Peyer's patch (tissue), 4 donors: Measurements from ENCODE around the gene AP1M1. TPM values are rescaled to one million over a fixed set of nuclear protein-coding genes. Genes with fewer than 3 reads are reported as not detected.
"Not testable (repeated sequence)": the region's sequence is repeated elsewhere in the genome, so short reads cannot be mapped to it uniquely, and the experiment has no call there.

Source experiments
- DNase-seq, 3 donors: peaks; one replicate each; pipeline ENCODE4 v3.0.0-alpha.2; 2017 to 2019
- H3K27ac ChIP-seq, 4 donors: fragments of 200-600 bp; sonication (generic); one replicate each; pipeline ENCODE4 v1.5.1; 2016 to 2019
- H3K27me3 ChIP-seq, 2 donors: fragments of 200-600 bp; sonication (generic); one replicate each; pipeline ENCODE4 v1.5.1; 2019
- H3K36me3 ChIP-seq, 3 donors: fragments of 200-600 bp; sonication (generic); one replicate each; pipeline ENCODE4 v1.5.1; 2016 to 2019
- H3K4me1 ChIP-seq, 4 donors: fragments of 200-600 bp; sonication (generic); one replicate each; pipeline ENCODE4 v1.5.1; 2016 to 2019
- H3K4me3 ChIP-seq, 4 donors: fragments of 200-600 bp; sonication (generic); 1 replicate in 3 of 4; 2 replicates in 1 of 4; pipeline ENCODE4 v1.5.1; 2016 to 2019; ENCODE audit warnings: mild to moderate bottlenecking in 1 of 4
- H3K9me3 ChIP-seq, 4 donors: fragments of 200-600 bp; sonication (generic); one replicate each; pipeline ENCODE4 v1.5.1; 2016 to 2019; ENCODE audit warnings: mild to moderate bottlenecking in 1 of 4
- POLR2A ChIP-seq, 2 donors: fragments of 450-650 bp; IDR thresholded peaks; one replicate each; pipeline ENCODE4 v1.5.1; 2017; ENCODE audit warnings: antibody characterized with exemption in 2 of 2, mild to moderate bottlenecking in 2 of 2, moderate library complexity in 2 of 2
- total RNA-seq, 4 donors: library from RNA; depleted of rRNA; stranded (reverse); fragments of >200 nt; gene quantifications; one replicate each; pipeline ENCODE4 v1.1.0, GENCODE V29; 2016
- TF ChIP-seq, protein P1 (sequence below), 6 experiments: fragments of 450-650 bp in 4 of 6; fragments of 200-600 bp in 2 of 6; sonication (generic) in 1 of 6; IDR thresholded peaks; one replicate each; pipeline ENCODE4 v1.5.1; 2017 to 2019; ENCODE audit warnings: antibody characterized with exemption in 6 of 6, mild to moderate bottlenecking in 3 of 6, moderate library complexity in 1 of 6

Gene AP1M1
- total RNA-seq, 4 donors from 2014 or later: 52.7 to 83.9 (median 62.8) TPM

GRCh38 chr19:16170134-16170533 lies 27.6 kb upstream of the AP1M1 start:
- TF ChIP-seq, protein P1, sequence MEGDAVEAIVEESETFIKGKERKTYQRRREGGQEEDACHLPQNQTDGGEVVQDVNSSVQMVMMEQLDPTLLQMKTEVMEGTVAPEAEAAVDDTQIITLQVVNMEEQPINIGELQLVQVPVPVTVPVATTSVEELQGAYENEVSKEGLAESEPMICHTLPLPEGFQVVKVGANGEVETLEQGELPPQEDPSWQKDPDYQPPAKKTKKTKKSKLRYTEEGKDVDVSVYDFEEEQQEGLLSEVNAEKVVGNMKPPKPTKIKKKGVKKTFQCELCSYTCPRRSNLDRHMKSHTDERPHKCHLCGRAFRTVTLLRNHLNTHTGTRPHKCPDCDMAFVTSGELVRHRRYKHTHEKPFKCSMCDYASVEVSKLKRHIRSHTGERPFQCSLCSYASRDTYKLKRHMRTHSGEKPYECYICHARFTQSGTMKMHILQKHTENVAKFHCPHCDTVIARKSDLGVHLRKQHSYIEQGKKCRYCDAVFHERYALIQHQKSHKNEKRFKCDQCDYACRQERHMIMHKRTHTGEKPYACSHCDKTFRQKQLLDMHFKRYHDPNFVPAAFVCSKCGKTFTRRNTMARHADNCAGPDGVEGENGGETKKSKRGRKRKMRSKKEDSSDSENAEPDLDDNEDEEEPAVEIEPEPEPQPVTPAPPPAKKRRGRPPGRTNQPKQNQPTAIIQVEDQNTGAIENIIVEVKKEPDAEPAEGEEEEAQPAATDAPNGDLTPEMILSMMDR (IDR thresholded peaks at IDR 0.05): no peak
- TF ChIP-seq POLR2A (IDR thresholded peaks at IDR 0.05): no peak
- no peak overlapping the region for H3K27ac ChIP-seq
- no peak overlapping the region for H3K4me3 ChIP-seq
- H3K36me3 ChIP-seq: no peaks in the 10 kb centered on the region
- no peak for DNase-seq
- H3K4me1 ChIP-seq: no peaks in the 10 kb centered on the region
- no peaks in the 10 kb centered on the region for H3K27me3 ChIP-seq
- no peaks in the 10 kb centered on the region for H3K9me3 ChIP-seq

GRCh38 chr19:16175954-16176353 lies 21.8 kb upstream of the AP1M1 start:
- no peaks in the 10 kb centered on the region for H3K4me1 ChIP-seq
- H3K27ac ChIP-seq: no peak overlapping the region
- no peaks in the 10 kb centered on the region for H3K36me3 ChIP-seq
- no peak for TF ChIP-seq POLR2A (IDR thresholded peaks at IDR 0.05)
- TF ChIP-seq, protein P1 (IDR thresholded peaks at IDR 0.05): no peak
- H3K27me3 ChIP-seq: no peaks in the 10 kb centered on the region
- no peak overlapping the region for H3K4me3 ChIP-seq
- peaks cover 0 to 4% (median 0%) of the 10 kb centered on the region in 4 donors for H3K9me3 ChIP-seq
- no peak for DNase-seq

DNA sequence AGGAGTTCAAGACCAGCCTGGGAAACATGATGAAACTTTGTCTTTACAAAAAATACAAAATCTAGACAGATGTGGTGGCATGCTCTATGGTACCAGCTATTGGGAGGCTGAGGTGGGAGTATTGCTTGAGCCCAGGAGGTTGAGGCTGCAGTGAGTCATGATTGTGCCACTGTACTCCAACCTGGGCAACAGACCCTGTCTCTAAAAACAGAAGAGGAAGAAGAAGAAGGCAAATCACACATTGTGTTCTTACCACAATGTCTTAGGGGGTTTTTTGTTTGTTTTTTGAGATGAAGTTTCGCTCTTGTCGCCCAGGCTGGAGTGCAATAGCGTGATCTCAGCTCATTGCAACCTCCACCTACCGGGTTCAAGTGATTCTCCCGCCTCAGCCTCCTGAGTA lies 18.8 kb upstream of the AP1M1 start:
- not testable (repeated sequence) for H3K36me3 ChIP-seq, H3K27ac ChIP-seq, H3K9me3 ChIP-seq, H3K4me1 ChIP-seq, H3K4me3 ChIP-seq, H3K27me3 ChIP-seq, DNase-seq

DNA sequence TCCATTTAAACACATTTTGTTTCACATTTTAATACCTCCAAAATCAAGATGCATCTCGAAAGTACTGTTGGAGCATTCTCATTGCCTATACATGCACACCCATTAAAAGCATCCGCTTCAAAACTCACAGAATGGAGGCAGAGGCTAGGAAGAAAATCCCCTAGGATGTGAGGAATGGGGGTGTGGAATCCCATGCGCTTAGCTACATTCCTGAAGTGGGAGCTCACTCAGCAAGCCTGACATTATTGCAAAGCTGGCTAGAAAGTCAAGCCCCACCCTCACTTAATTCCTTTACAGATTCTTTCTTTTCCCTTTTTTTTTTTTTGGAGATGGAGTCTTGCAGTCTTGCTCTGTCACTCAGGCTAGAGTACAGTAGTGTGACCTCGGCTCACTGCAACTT lies 17.1 kb upstream of the AP1M1 start:
- no peak for DNase-seq
- no peak for TF ChIP-seq POLR2A (IDR thresholded peaks at IDR 0.05)
- TF ChIP-seq, protein P1 (IDR thresholded peaks at IDR 0.05): no peak

GRCh38 chr19:16184665-16185122 lies 13.0 kb upstream of the AP1M1 start:
- H3K4me3 ChIP-seq: peak overlapping the region; percentile 56 to 93 (median 88)
- no peaks in the 10 kb centered on the region for H3K27me3 ChIP-seq
- DNase-seq: no peak
- no peak for TF ChIP-seq POLR2A (IDR thresholded peaks at IDR 0.05)
- TF ChIP-seq, protein P1 (IDR thresholded peaks at IDR 0.05): no peak
- peaks cover 0 to 27% (median 0%) of the 10 kb centered on the region in 3 donors for H3K36me3 ChIP-seq
- peaks cover 0 to 27% (median 3%) of the 10 kb centered on the region in 4 donors for H3K4me1 ChIP-seq
- H3K27ac ChIP-seq: peak overlapping the region; percentile 31 to 87 (median 80)
- no peaks in the 10 kb centered on the region for H3K9me3 ChIP-seq

More for the DNA sequence above, 17.1 kb upstream of the AP1M1 start:
- peaks cover 0 to 3% (median 0%) of the 10 kb centered on the region in 4 donors for H3K4me1 ChIP-seq
- no peak overlapping the region for H3K4me3 ChIP-seq
- no peak overlapping the region for H3K27ac ChIP-seq
- H3K36me3 ChIP-seq: no peaks in the 10 kb centered on the region
- H3K27me3 ChIP-seq: no peaks in the 10 kb centered on the region
- peaks cover 0 to under 1% (median 0%) of the 10 kb centered on the region in 4 donors for H3K9me3 ChIP-seq

DNA sequence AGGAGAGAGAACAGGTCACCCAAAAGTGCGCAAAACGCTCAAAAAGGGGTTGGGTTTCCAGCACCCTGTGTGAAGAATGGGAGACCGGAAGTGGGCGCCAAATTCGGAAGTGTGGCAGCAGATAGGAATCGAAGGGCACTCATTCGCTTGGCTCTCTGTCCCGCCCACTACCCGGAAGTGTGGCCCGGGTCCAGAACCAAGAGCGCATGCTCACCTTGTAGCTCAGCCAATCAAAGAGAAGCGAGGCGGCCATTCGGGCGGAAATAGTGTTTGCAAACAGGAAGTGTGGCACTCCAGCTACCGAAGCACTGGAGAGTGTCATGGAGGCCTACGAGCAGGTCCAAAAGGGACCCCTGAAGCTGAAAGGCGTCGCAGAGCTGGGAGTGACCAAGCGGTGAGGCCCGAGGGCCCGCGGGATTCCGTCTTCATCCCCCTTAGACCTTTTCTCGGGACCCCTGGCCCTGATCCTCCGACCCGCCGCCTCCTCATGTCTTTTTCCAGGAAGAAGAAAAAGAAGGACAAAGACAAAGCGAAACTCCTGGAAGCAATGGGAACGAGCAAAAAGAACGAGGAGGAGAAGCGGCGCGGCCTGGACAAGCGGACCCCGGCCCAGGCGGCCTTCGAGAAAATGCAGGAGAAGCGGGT lies 12.5 kb upstream of the AP1M1 start, which contains the start of gene FAM32A:
Gene FAM32A (plus strand): TSS at position 288 of the 645 bp plus-strand sequence. CDS start 33 bp downstream, at position 321.
- H3K36me3 ChIP-seq: peaks cover 0 to 33% (median 0%) of the 10 kb centered on the region in 3 donors
- H3K27me3 ChIP-seq: no peaks in the 10 kb centered on the region
- DNase-seq: peak; percentile 98 to 100 (median 99)
- H3K27ac ChIP-seq: peak within 1 kb of the TSS; percentile 75 to 87 (median 82)
- peaks cover 0 to 27% (median 3%) of the 10 kb centered on the region in 4 donors for H3K4me1 ChIP-seq
- H3K9me3 ChIP-seq: no peaks in the 10 kb centered on the region
- peak within 1 kb of the TSS; percentile 56 to 93 (median 88) for H3K4me3 ChIP-seq
- TF ChIP-seq, protein P1 (IDR thresholded peaks at IDR 0.05): peak; percentile 31 to 65 (median 46)
- TF ChIP-seq POLR2A (IDR thresholded peaks at IDR 0.05): peak; percentile 88 to 91
